HG02759 (cell line): ENCODE data around the gene TSSK2.
"Not testable (repeated sequence)": the region's sequence is repeated elsewhere in the genome, so short reads cannot be mapped to it uniquely, and the experiment has no call there.

Source experiments
- ATAC-seq: cut with Tn5 transposase; IDR thresholded peaks from one replicate; pipeline ENCODE4 v1.9.1; 2021; ENCODE audit warnings: mild to moderate bottlenecking, moderate library complexity; ENCODE audit not compliant: unreplicated experiment

TSSK2 gene

GRCh38 chr22:19130959-19131684 lies at the start of gene TSSK2:
Gene TSSK2, plus strand, starts transcription at chr22:19131308. Its CDS starts 92 bp downstream, at chr22:19131400.
- no peak for ATAC-seq

- no peak for ATAC-seq
Observed at GRCh38 chr22:19081351-19081750, 49.8 kb upstream of the TSSK2 start.

GRCh38 chr22:19082101-19082500 lies 49.0 kb upstream of the TSSK2 start:
- no peak for ATAC-seq

GRCh38 chr22:19082793-19083192 lies 48.3 kb upstream of the TSSK2 start:
- no peak for ATAC-seq

- not testable (repeated sequence) for ATAC-seq
Observed at GRCh38 chr22:19084126-19084525, 47.0 kb upstream of the TSSK2 start.

- not testable (repeated sequence) for ATAC-seq
Observed at GRCh38 chr22:19084586-19084985, 46.5 kb upstream of the TSSK2 start.

GRCh38 chr22:19085233-19085718 lies 45.8 kb upstream of the TSSK2 start:
- ATAC-seq: peak; percentile 47

GRCh38 chr22:19086417-19086816 lies 44.7 kb upstream of the TSSK2 start:
- ATAC-seq: no peak

- no peak for ATAC-seq
Observed at GRCh38 chr22:19086896-19087295, 44.2 kb upstream of the TSSK2 start.

- no peak for ATAC-seq
Observed at GRCh38 chr22:19088866-19089595, 42.1 kb upstream of the TSSK2 start.

GRCh38 chr22:19090183-19090582 lies 40.9 kb upstream of the TSSK2 start:
- no peak for ATAC-seq

GRCh38 chr22:19090586-19091127 lies 40.5 kb upstream of the TSSK2 start:
- ATAC-seq: no peak

- ATAC-seq: no peak
Observed at GRCh38 chr22:19092725-19093124, 38.4 kb upstream of the TSSK2 start.

GRCh38 chr22:19094393-19094997 lies 36.6 kb upstream of the TSSK2 start:
- ATAC-seq: no peak

- no peak for ATAC-seq
Observed at GRCh38 chr22:19096555-19096954, 34.6 kb upstream of the TSSK2 start.

- no peak for ATAC-seq
Observed at GRCh38 chr22:19097518-19097917, 33.6 kb upstream of the TSSK2 start.

GRCh38 chr22:19098157-19098556 lies 33.0 kb upstream of the TSSK2 start:
- no peak for ATAC-seq

- ATAC-seq: no peak
Observed at GRCh38 chr22:19103880-19104821, 27.0 kb upstream of the TSSK2 start.

GRCh38 chr22:19105456-19105855 lies 25.7 kb upstream of the TSSK2 start:
- no peak for ATAC-seq
